K562 (cell line): ENCODE measurements around the gene QSOX2. TPM values are rescaled to one million over a fixed set of nuclear protein-coding genes. Genes with fewer than 3 reads are reported as not detected.
A peak's percentile ranks its signal among the peaks of the same experiment; 100 is the strongest.

Experiments used
- ATAC-seq: fragments of 200-7000 bp; cut with Tn5 transposase; 3 replicates; pipeline ENCODE4 v1.9.1; 2020; ENCODE audit warnings: moderate library complexity
- BruUV-seq: library from RNA; stranded (reverse); fragments of 400-500 nt; replicated peaks from 2 replicates; lab custom pipeline; 2021; lab: Mats Ljungman, UMichigan
- CTCF ChIA-PET: fragments of 300-600 bp; formaldehyde crosslinking; extraction: SDS; loops from one replicate; lab custom pipeline; 2021; ENCODE audit warnings: low intra/inter-chr PET ratio; lab: Yijun Ruan, JAX
- POLR2A ChIA-PET: fragments of 300-600, 350-650 bp; sonication (Branson Sonifier 250); formaldehyde crosslinking; extraction: SDS; loops from one replicate; lab custom pipeline; 2021; ENCODE audit warnings: antibody characterized with exemption, inconsistent platforms; lab: Yijun Ruan, JAX
- DNase-seq, 4 experiments: peaks; one replicate each; pipeline versions ENCODE4 v3.0.0 to v3.0.0-alpha.2; 2011 to 2018; ENCODE audit warnings: low spot score in 3 of 4, mixed read lengths in 3 of 4; ENCODE audit errors: extremely low read depth in 1 of 4
- FAIRE-seq: peaks from 2 replicates; lab custom pipeline; 2011; peaks lifted over from hg19 to GRCh38; lab: Jason Lieb, UNC
- H2AFZ ChIP-seq: 2 replicates; pipeline ENCODE4 v1.6.0; 2011; ENCODE audit warnings: low read depth, low read length, control low read depth, inconsistent platforms
- H3K27ac ChIP-seq: fragments of 200-600 bp; 3 replicates; pipeline ENCODE4 v1.8.0; 2011; ENCODE audit warnings: low read depth, mild to moderate bottlenecking, control low read depth, inconsistent platforms, low read length, moderate library complexity, mixed read lengths; ENCODE audit errors: extremely low read depth
- H3K27me3 ChIP-seq, 2 experiments: fragments of 300-600 bp in 1 of 2; 2 replicates in 1 of 2; 3 replicates in 1 of 2; pipeline versions ENCODE4 v1.6.0 to v1.8.0; 2011; ENCODE audit warnings: inconsistent platforms in 2 of 2, low read length in 2 of 2, mild to moderate bottlenecking in 1 of 2, mixed read lengths in 1 of 2, moderate library complexity in 1 of 2; ENCODE audit not compliant: control insufficient read depth in 2 of 2, insufficient read depth in 2 of 2
- H3K36me3 ChIP-seq: fragments of 300-600 bp; 3 replicates; pipeline ENCODE4 v1.8.0; 2011; ENCODE audit warnings: mild to moderate bottlenecking, low read length, inconsistent platforms; ENCODE audit not compliant: control insufficient read depth, insufficient read depth
- H3K4me1 ChIP-seq, 2 experiments: fragments of 200-600 bp in 1 of 2; replicated peaks in 1 of 2; 2 replicates in 1 of 2; 3 replicates in 1 of 2; pipeline versions ENCODE4 v1.5.1 to v1.8.0; 2011; ENCODE audit warnings: inconsistent platforms in 2 of 2, low read length in 2 of 2, mild to moderate bottlenecking in 1 of 2, mixed read lengths in 1 of 2, moderate library complexity in 1 of 2; ENCODE audit not compliant: control insufficient read depth in 2 of 2, insufficient read depth in 2 of 2
- H3K4me2 ChIP-seq: 2 replicates; pipeline ENCODE4 v1.6.1; 2011; ENCODE audit warnings: low read length, control low read depth, inconsistent platforms, mixed read lengths; ENCODE audit not compliant: insufficient read depth
- H3K4me3 ChIP-seq: fragments of 200-600 bp; sonication (generic), shearing (Covaris generic); 2 replicates; pipeline ENCODE4 v1.5.1; 2016; ENCODE audit warnings: control low read depth, inconsistent platforms
- H3K79me2 ChIP-seq: fragments of 200-600 bp; 3 replicates; pipeline ENCODE4 v1.8.0; 2011; ENCODE audit warnings: low read length, inconsistent platforms; ENCODE audit not compliant: control insufficient read depth, insufficient read depth
- H3K9ac ChIP-seq, 2 experiments: 2 replicates each; pipeline versions ENCODE4 v1.6.0 to v1.6.1; 2011; ENCODE audit warnings: low read depth in 2 of 2, low read length in 2 of 2, control low read depth in 1 of 2, inconsistent platforms in 1 of 2, mild to moderate bottlenecking in 1 of 2, mixed read lengths in 1 of 2; ENCODE audit not compliant: insufficient read depth in 1 of 2
- H3K9me1 ChIP-seq: one replicate; pipeline ENCODE4 v1.6.0; 2011; ENCODE audit warnings: inconsistent platforms, mild to moderate bottlenecking, low read length, moderate library complexity; ENCODE audit not compliant: control insufficient read depth, insufficient read depth
- H3K9me3 ChIP-seq: replicated peaks from 2 replicates; pipeline ENCODE4 v1.5.1; 2011; ENCODE audit warnings: low read depth, low read length, inconsistent platforms; ENCODE audit not compliant: control insufficient read depth, insufficient read depth
- H4K20me1 ChIP-seq: replicated peaks from 2 replicates; pipeline ENCODE4 v1.6.1; 2011; ENCODE audit warnings: low read length, inconsistent platforms, mixed read lengths; ENCODE audit not compliant: control insufficient read depth, insufficient read depth
- CC2D1A ChIP-seq: fragments of 450-650 bp; IDR thresholded peaks from 2 replicates; pipeline ENCODE4 v1.6.1; 2017; ENCODE audit warnings: mild to moderate bottlenecking
- CXXC5 ChIP-seq: fragments of 250-450 bp; sonication (Bioruptor Pico); IDR thresholded peaks from 2 replicates; pipeline ENCODE4 v1.8.0; 2022; ENCODE audit warnings: inconsistent platforms, mild to moderate bottlenecking, moderate library complexity
- EHMT2 ChIP-seq: fragments of 450-650 bp; IDR thresholded peaks from 2 replicates; pipeline ENCODE4 v1.6.1; 2018; ENCODE audit warnings: antibody characterized with exemption
- GTF2E2 ChIP-seq: fragments of 200-800 bp; sonication (Bioruptor generic); IDR thresholded peaks from 2 replicates; pipeline ENCODE4 v1.6.1; 2016; ENCODE audit warnings: missing genetic modification characterization, missing compliant biosample characterization
- LCOR ChIP-seq: sonication (generic); formaldehyde crosslinking; IDR thresholded peaks from 2 replicates; pipeline ENCODE4 v1.8.0; 2022; ENCODE audit warnings: mild to moderate bottlenecking, missing genetic modification reagents
- MAZ ChIP-seq, 2 experiments: fragments of 450-650 bp in 1 of 2; sonication (generic) in 1 of 2; formaldehyde crosslinking; IDR thresholded peaks in 1 of 2; conservative IDR thresholded peaks in 1 of 2; 2 replicates each; pipeline versions ENCODE4 v1.4.0 to v1.5.0; 2020; ENCODE audit warnings: mild to moderate bottlenecking in 1 of 2, missing genetic modification reagents in 1 of 2
- RAD21 ChIP-seq, 2 experiments: fragments of 250-450 bp in 1 of 2; fragments of 450-650 bp in 1 of 2; sonication (Bioruptor Pico) in 1 of 2; formaldehyde crosslinking in 1 of 2; IDR thresholded peaks in 1 of 2; conservative IDR thresholded peaks in 1 of 2; 2 replicates each; pipeline versions ENCODE4 v1.4.0 to v1.8.0; 2020 to 2022; ENCODE audit warnings: mild to moderate bottlenecking in 2 of 2, moderate library complexity in 1 of 2
- RBM34 ChIP-seq: fragments of 200-400 bp; formaldehyde crosslinking; IDR thresholded peaks from 2 replicates; pipeline ENCODE4 v1.6.1; 2018; ENCODE audit warnings: low read length, borderline replicate concordance; ENCODE audit not compliant: insufficient read depth
- SMAD4 ChIP-seq: fragments of 250-450 bp; sonication (Bioruptor Pico); conservative IDR thresholded peaks from 2 replicates; pipeline ENCODE4 v1.8.0; 2021; ENCODE audit warnings: inconsistent platforms, mild to moderate bottlenecking, moderate library complexity
- TRIM24 ChIP-seq, 2 experiments: fragments of 450-650 bp; IDR thresholded peaks; 2 replicates each; pipeline ENCODE4 v1.6.1; 2016
- ZNF174 ChIP-seq: fragments of 250-450 bp; sonication (Bioruptor Pico); IDR thresholded peaks from 2 replicates; pipeline ENCODE4 v1.4.0; 2020; ENCODE audit warnings: mild to moderate bottlenecking
- ZNF589 ChIP-seq: fragments of 200-800 bp; sonication (Bioruptor generic); IDR thresholded peaks from 2 replicates; pipeline ENCODE4 v1.6.1; 2016; ENCODE audit warnings: low read depth, missing genetic modification characterization, missing compliant biosample characterization
- ZNF644 ChIP-seq: fragments of 200-800 bp; sonication (Bioruptor generic); IDR thresholded peaks from 2 replicates; pipeline ENCODE4 v1.6.1; 2016; ENCODE audit warnings: low read depth, missing genetic modification characterization, missing compliant biosample characterization
- WGBS: fragments of 100-300 bp; shearing (Covaris generic); methylation state at CpG from one replicate; pipeline ENCODE4 v1.1.6; 2016; ENCODE audit warnings: low coverage, mixed read lengths; ENCODE audit not compliant: insufficient coverage; ENCODE audit errors: missing lambda C conversion rate; 5-methylcytosine and 5-hydroxymethylcytosine counted together
- in situ Hi-C: fragments of 300-500 bp; cut with MboI; formaldehyde crosslinking; loops from 4 replicates; pipeline ENCODE4 v1.15.0; 2018; ENCODE audit warnings: inconsistent platforms, mixed read lengths
- intact Hi-C: fragments of 100-400 bp; cut with micrococcal nuclease; formaldehyde crosslinking; loops from 2 replicates; pipeline ENCODE4 v1.14.2; 2022
- polyA plus RNA-seq, 8 experiments: library from polyadenylated mRNA; depleted of rRNA in 4 of 8; stranded (reverse) in 5 of 8; unstranded in 3 of 8; fragments of >200 nt; fragmentation: Nextera tagmentation in 2 of 8; fragmentation: Illumina TruSeq in 1 of 8; extraction: Ambion mirVana in 2 of 8; extraction: Trizol in 1 of 8; gene quantifications; 2 replicates each; pipeline versions ENCODE4 v1.2.1 to v1.2.3, GENCODE V29; 2011 to 2014; ENCODE audit warnings: inconsistent platforms in 1 of 8, missing spikeins in 1 of 8
- total RNA-seq, 7 experiments: library from RNA; depleted of rRNA in 6 of 7; stranded (reverse); fragments of >200 nt in 6 of 7; fragmentation: Illumina TruSeq in 2 of 7; extraction: Trizol in 2 of 7; gene quantifications; 2 replicates each; pipeline versions ENCODE4 v1.2.1 to v1.2.3, GENCODE V29; 2011 to 2021; ENCODE audit warnings: low replicate concordance in 1 of 7
- TF ChIP-seq, protein P1 (sequence below), 2 experiments: fragments of 450-650 bp in 1 of 2; IDR thresholded peaks; 2 replicates each; pipeline ENCODE4 v1.6.1; 2011 to 2017; ENCODE audit warnings: low read depth in 2 of 2, antibody characterized with exemption in 1 of 2, borderline replicate concordance in 1 of 2, low read length in 1 of 2, mild to moderate bottlenecking in 1 of 2, mixed read lengths in 1 of 2; ENCODE audit not compliant: control insufficient read depth in 1 of 2
- TF ChIP-seq, protein P2 (sequence below): fragments of 200-800 bp; sonication (Bioruptor generic); IDR thresholded peaks from 2 replicates; pipeline ENCODE4 v1.6.1; 2017; ENCODE audit warnings: missing genetic modification characterization, missing compliant biosample characterization
- TF ChIP-seq, protein P3 (sequence below): sonication (generic); formaldehyde crosslinking; IDR thresholded peaks from 2 replicates; pipeline ENCODE4 v1.5.0; 2020; ENCODE audit warnings: missing genetic modification reagents

Gene QSOX2
- total and polyA plus RNA-seq, 9 of the 15 experiments (the other 6 are each of a cell fraction or from before 2014, with no cell fraction given): 0.51 to 23.7 (median 12.7) TPM

DNA sequence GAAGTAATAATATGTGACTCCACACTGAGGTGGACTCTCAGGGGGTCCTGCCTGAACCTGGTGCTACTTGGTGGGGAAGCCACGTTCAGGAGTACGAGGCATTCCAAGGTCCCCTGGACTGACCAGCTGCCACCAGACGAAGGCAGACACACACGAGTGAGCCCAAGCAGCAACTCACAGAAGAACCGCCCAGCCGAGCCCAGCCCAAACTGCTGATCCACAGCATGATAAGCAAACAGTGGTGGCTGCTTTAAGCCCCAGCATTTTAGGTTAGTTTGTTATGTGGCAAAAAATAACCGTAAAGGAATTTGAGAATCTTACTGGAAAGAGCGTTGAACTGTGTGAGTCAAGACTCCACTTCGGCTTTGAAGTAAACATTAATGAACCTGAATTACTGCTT lies 31.9 kb downstream of the QSOX2 start:
- BruUV-seq: no TSS peak
- CTCF ChIA-PET: no interaction called here
- Histone ChIP-seq H3K9ac (peak overlapping the region; percentile 20 to 32; a peak in 1 of 4 replicates), H3K27me3 (no peaks in the 10 kb centered on the region), H3K27ac (peak overlapping the region; percentile 40; the same call in 2 of the 3 replicates), H3K79me2 (no peaks in the 10 kb centered on the region), H3K4me2 (peak overlapping the region; percentile 41; the same call in 1 of the 2 replicates), H3K9me3 (no peaks in the 10 kb centered on the region), H3K4me3 (no peak overlapping the region), H4K20me1 (peaks cover 9% of the 10 kb centered on the region; the same call in 1 of the 2 replicates), H3K36me3 (peaks cover 97% of the 10 kb centered on the region; the same call in 2 of the 3 replicates), H2AFZ (no peak overlapping the region), H3K9me1 (no peaks in the 10 kb centered on the region), H3K4me1 (peaks cover 14 to 47% of the 10 kb centered on the region in 2 experiments)
- DNase-seq (peak in 3 of 4 experiments; percentile 56 to 60 (median 58)), ATAC-seq (peak; percentile 90), FAIRE-seq (peak; percentile 88)
- in situ Hi-C loops: no loop called here
- intact Hi-C loops: no loop called here
- 21% methylated on average over 9 of the region's 9 CpGs for WGBS
- POLR2A ChIA-PET: interaction anchor here (0.6 to 1.0 kb wide), 2 partner anchors 11 to 17 kb away, joined by 3 to 4 read pairs; no protein-coding TSS in a partner anchor
- TF ChIP-seq CC2D1A (no peak), CXXC5 (CRISPR knock-in tag) (peak; percentile 38; the same call in 1 of the 2 replicates), RAD21 (CRISPR knock-in tag; conservative IDR thresholded peaks at IDR 0.05 in 1 of 2, IDR thresholded peaks at IDR 0.05 in 1 of 2) (0 out of 4 replicates have a peak, but pooled peaks of 1 of the 2 experiments have one; percentile 4), TRIM24 (IDR thresholded peaks at IDR 0.05) (no peak), LCOR (CRISPR knock-in tag) (0 out of 2 replicates have a peak, but pooled peaks have one; percentile 30), EHMT2 (no peak), ZNF644 (tag) (peak; percentile 39; the same call in 1 of the 2 replicates), GTF2E2 (tag) (no peak), RBM34 (no peak), SMAD4 (CRISPR knock-in tag) (peak; percentile 84), ZNF174 (no peak), ZNF589 (CRISPR knock-in tag) (0 out of 2 replicates have a peak, but pooled peaks have one; percentile 20), MAZ (CRISPR knock-in tag; conservative IDR thresholded peaks at IDR 0.05 in 1 of 2, IDR thresholded peaks at IDR 0.05 in 1 of 2) (0 out of 4 replicates have a peak, but pooled peaks of 1 of the 2 experiments have one; percentile 32)
- TF ChIP-seq, protein P1, sequence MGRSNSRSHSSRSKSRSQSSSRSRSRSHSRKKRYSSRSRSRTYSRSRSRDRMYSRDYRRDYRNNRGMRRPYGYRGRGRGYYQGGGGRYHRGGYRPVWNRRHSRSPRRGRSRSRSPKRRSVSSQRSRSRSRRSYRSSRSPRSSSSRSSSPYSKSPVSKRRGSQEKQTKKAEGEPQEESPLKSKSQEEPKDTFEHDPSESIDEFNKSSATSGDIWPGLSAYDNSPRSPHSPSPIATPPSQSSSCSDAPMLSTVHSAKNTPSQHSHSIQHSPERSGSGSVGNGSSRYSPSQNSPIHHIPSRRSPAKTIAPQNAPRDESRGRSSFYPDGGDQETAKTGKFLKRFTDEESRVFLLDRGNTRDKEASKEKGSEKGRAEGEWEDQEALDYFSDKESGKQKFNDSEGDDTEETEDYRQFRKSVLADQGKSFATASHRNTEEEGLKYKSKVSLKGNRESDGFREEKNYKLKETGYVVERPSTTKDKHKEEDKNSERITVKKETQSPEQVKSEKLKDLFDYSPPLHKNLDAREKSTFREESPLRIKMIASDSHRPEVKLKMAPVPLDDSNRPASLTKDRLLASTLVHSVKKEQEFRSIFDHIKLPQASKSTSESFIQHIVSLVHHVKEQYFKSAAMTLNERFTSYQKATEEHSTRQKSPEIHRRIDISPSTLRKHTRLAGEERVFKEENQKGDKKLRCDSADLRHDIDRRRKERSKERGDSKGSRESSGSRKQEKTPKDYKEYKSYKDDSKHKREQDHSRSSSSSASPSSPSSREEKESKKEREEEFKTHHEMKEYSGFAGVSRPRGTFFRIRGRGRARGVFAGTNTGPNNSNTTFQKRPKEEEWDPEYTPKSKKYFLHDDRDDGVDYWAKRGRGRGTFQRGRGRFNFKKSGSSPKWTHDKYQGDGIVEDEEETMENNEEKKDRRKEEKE (IDR thresholded peaks at IDR 0.05; ENCODE audit: borderline replicate concordance in 1 of 2, control insufficient read depth in 1 of 2, low read depth in 2 of 2, low read length in 1 of 2): no peak
- TF ChIP-seq, protein P2, sequence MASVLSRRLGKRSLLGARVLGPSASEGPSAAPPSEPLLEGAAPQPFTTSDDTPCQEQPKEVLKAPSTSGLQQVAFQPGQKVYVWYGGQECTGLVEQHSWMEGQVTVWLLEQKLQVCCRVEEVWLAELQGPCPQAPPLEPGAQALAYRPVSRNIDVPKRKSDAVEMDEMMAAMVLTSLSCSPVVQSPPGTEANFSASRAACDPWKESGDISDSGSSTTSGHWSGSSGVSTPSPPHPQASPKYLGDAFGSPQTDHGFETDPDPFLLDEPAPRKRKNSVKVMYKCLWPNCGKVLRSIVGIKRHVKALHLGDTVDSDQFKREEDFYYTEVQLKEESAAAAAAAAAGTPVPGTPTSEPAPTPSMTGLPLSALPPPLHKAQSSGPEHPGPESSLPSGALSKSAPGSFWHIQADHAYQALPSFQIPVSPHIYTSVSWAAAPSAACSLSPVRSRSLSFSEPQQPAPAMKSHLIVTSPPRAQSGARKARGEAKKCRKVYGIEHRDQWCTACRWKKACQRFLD (CRISPR knock-in tag): 0 out of 2 replicates have a peak, but pooled peaks have one; percentile 71
- TF ChIP-seq, protein P3, sequence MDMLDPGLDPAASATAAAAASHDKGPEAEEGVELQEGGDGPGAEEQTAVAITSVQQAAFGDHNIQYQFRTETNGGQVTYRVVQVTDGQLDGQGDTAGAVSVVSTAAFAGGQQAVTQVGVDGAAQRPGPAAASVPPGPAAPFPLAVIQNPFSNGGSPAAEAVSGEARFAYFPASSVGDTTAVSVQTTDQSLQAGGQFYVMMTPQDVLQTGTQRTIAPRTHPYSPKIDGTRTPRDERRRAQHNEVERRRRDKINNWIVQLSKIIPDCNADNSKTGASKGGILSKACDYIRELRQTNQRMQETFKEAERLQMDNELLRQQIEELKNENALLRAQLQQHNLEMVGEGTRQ (CRISPR knock-in tag): no peak
